Measurements from ENCODE around the gene CNST. TPM values are rescaled to one million over a fixed set of nuclear protein-coding genes. Genes with fewer than 3 reads are reported as not detected.

The CNST gene
- total and polyA plus RNA-seq, 2 of the 13 experiments (the other 11 are each of a cell fraction or from before 2014, with no cell fraction given): 6.3 to 12.4 TPM

DNA sequence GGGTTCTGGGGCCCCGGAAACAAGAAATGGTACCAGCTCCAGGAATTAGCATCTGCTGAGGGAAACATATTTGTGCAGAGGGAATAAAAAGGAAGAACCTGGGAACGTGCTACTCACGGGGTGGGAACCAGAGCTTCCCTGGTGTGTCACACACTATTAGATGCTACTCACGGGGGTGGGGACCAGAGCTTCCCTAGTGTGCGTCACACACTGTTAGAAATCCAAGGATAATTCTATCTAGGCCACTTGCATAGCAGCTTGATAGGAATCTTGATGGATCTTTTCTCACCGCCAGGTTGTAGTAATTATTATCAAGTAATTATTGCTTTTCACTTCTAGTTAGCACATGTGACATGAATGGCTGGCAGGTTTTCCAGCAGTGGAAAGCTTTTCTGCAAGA lies 103.4 kb downstream of the CNST start (continued):
- TF ChIP-seq, protein P1, sequence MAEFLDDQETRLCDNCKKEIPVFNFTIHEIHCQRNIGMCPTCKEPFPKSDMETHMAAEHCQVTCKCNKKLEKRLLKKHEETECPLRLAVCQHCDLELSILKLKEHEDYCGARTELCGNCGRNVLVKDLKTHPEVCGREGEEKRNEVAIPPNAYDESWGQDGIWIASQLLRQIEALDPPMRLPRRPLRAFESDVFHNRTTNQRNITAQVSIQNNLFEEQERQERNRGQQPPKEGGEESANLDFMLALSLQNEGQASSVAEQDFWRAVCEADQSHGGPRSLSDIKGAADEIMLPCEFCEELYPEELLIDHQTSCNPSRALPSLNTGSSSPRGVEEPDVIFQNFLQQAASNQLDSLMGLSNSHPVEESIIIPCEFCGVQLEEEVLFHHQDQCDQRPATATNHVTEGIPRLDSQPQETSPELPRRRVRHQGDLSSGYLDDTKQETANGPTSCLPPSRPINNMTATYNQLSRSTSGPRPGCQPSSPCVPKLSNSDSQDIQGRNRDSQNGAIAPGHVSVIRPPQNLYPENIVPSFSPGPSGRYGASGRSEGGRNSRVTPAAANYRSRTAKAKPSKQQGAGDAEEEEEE (CRISPR knock-in tag; IDR thresholded peaks at IDR 0.05; ENCODE audit: borderline replicate concordance): no peak

DNA sequence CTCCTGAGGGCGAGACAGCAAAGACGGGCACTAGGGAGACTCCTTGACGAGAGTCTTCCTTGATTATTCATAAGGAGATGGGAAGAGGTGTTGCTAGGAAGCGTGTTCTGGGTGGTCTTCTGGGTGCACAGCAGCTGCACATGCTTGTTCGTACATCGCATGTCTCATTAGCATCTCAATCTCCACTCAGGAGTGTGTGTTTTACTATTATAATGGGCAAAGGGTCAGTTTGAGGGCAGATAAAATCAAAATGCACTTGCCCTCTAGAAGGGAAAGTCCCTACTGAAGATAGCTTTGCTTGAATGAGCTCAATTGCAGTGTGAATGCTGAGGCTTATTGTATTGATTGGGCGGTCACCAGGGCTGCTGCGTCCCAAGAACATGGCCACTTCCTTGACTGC lies 107.8 kb downstream of the CNST start:
- Histone ChIP-seq H3K79me2 (ENCODE audit: insufficient read depth, low read length) (no peaks in the 10 kb centered on the region), H2AFZ (ENCODE audit: low read length) (no peak overlapping the region), H4K20me1 (ENCODE audit: insufficient read depth, low read length) (no peaks in the 10 kb centered on the region), H3K9ac (ENCODE audit: insufficient read depth, low read depth, low read length) (no peak overlapping the region), H3K36me3 (replicated peaks in 1 of 2; ENCODE audit: control insufficient read depth in 1 of 2, insufficient read depth in 2 of 2, low read length in 2 of 2) (no peaks in the 10 kb centered on the region), H3K4me3 (replicated peaks in 1 of 3; ENCODE audit: insufficient read depth in 1 of 3, low read depth in 2 of 3, low read length in 3 of 3) (no peak overlapping the region), H3K4me2 (ENCODE audit: low read depth, low read length) (no peak overlapping the region), H3K27ac (ENCODE audit: extremely low read length, insufficient read depth, low read length) (no peak overlapping the region), H3K27me3 (ENCODE audit: control insufficient read depth in 1 of 2, insufficient read depth in 2 of 2, low read length in 2 of 2) (no peaks in the 10 kb centered on the region), H3K9me3 (ENCODE audit: low read length) (no peaks in the 10 kb centered on the region), H3K4me1 (ENCODE audit: insufficient read depth, low read length) (no peaks in the 10 kb centered on the region)
- intact Hi-C loops (cut with micrococcal nuclease; ENCODE audit: unreplicated experiment): no loop called here
- TF ChIP-seq ZBTB38 (CRISPR knock-in tag; IDR thresholded peaks at IDR 0.05) (no peak), MBNL3 (CRISPR knock-in tag; conservative IDR thresholded peaks at IDR 0.05) (no peak), RFXAP (CRISPR knock-in tag; IDR thresholded peaks at IDR 0.05; ENCODE audit: borderline replicate concordance) (no peak), ZNF460 (CRISPR knock-in tag; IDR thresholded peaks at IDR 0.05; ENCODE audit: borderline replicate concordance) (no peak), RELA (CRISPR knock-in tag; IDR thresholded peaks at IDR 0.05) (no peak), ZNF570 (CRISPR knock-in tag; IDR thresholded peaks at IDR 0.05; ENCODE audit: borderline replicate concordance) (no peak), MEIS1 (CRISPR knock-in tag; IDR thresholded peaks at IDR 0.05; ENCODE audit: borderline replicate concordance) (no peak)
- TF ChIP-seq, protein P2, sequence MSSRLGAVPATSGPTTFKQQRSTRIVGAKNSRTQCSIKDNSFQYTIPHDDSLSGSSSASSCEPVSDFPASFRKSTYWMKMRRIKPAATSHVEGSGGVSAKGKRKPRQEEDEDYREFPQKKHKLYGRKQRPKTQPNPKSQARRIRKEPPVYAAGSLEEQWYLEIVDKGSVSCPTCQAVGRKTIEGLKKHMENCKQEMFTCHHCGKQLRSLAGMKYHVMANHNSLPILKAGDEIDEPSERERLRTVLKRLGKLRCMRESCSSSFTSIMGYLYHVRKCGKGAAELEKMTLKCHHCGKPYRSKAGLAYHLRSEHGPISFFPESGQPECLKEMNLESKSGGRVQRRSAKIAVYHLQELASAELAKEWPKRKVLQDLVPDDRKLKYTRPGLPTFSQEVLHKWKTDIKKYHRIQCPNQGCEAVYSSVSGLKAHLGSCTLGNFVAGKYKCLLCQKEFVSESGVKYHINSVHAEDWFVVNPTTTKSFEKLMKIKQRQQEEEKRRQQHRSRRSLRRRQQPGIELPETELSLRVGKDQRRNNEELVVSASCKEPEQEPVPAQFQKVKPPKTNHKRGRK (CRISPR knock-in tag; IDR thresholded peaks at IDR 0.05): no peak
- TF ChIP-seq, protein P3, sequence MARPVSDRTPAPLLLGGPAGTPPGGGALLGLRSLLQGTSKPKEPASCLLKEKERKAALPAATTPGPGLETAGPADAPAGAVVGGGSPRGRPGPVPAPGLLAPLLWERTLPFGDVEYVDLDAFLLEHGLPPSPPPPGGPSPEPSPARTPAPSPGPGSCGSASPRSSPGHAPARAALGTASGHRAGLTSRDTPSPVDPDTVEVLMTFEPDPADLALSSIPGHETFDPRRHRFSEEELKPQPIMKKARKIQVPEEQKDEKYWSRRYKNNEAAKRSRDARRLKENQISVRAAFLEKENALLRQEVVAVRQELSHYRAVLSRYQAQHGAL (CRISPR knock-in tag; IDR thresholded peaks at IDR 0.05; ENCODE audit: not compliant biosample characterization): no peak
- TF ChIP-seq, protein P4, sequence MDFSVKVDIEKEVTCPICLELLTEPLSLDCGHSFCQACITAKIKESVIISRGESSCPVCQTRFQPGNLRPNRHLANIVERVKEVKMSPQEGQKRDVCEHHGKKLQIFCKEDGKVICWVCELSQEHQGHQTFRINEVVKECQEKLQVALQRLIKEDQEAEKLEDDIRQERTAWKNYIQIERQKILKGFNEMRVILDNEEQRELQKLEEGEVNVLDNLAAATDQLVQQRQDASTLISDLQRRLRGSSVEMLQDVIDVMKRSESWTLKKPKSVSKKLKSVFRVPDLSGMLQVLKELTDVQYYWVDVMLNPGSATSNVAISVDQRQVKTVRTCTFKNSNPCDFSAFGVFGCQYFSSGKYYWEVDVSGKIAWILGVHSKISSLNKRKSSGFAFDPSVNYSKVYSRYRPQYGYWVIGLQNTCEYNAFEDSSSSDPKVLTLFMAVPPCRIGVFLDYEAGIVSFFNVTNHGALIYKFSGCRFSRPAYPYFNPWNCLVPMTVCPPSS (IDR thresholded peaks at IDR 0.05): no peak
- BruUV-seq (replicated peaks): no TSS peak
- CTCF ChIA-PET (ENCODE audit: low intra/inter-chr PET ratio, low total read pairs): no interaction called here
- POLR2A ChIA-PET: no interaction called here
- WGBS (ENCODE audit: low lambda C conversion rate): 96% methylated on average over 8 of the region's 8 CpGs
- no peak for ATAC-seq
- FAIRE-seq: no peak
- in situ Hi-C loops (cut with HindIII; ENCODE audit: extremely low pct_ligation_motif_present, low pct_unique_long_range_greater_than_20kb): no loop called here
- no peak for DNase-seq (ENCODE audit: low spot score)

All from HepG2 (cell line).